Immature natural killer cell (primary cell): ENCODE results near the gene IFI44. TPM values are rescaled to one million over a fixed set of nuclear protein-coding genes. Genes with fewer than 3 reads are reported as not detected.

Experiments used
- DNase-seq, 3 donors: peaks; one replicate each; pipeline ENCODE4 v3.0.0; 2022; ENCODE audit warnings: mixed read lengths in 1 of 3
- H3K27ac Mint-ChIP-seq, 6 donors: one replicate each; pipeline ENCODE4 v1.8.0; 2020; ENCODE audit warnings: mixed read lengths in 6 of 6, mild to moderate bottlenecking in 5 of 6, inconsistent platforms in 4 of 6, moderate library complexity in 3 of 6
- H3K27me3 Mint-ChIP-seq, 3 donors: one replicate each; pipeline ENCODE4 v1.8.0; 2020 to 2021; ENCODE audit warnings: low read depth in 3 of 3, mild to moderate bottlenecking in 3 of 3, mixed read lengths in 3 of 3, moderate library complexity in 3 of 3, inconsistent platforms in 1 of 3
- H3K36me3 Mint-ChIP-seq, 3 donors: one replicate each; pipeline ENCODE4 v1.8.0; 2020; ENCODE audit warnings: mixed read lengths in 3 of 3, inconsistent platforms in 2 of 3, mild to moderate bottlenecking in 2 of 3
- H3K4me1 Mint-ChIP-seq, 2 donors: one replicate each; pipeline ENCODE4 v1.8.0; 2020; ENCODE audit warnings: inconsistent platforms in 2 of 2, mild to moderate bottlenecking in 2 of 2, mixed read lengths in 2 of 2, moderate library complexity in 1 of 2
- H3K4me3 Mint-ChIP-seq, 5 donors: one replicate each; pipeline ENCODE4 v1.8.0; 2020; ENCODE audit warnings: mild to moderate bottlenecking in 5 of 5, mixed read lengths in 5 of 5, inconsistent platforms in 3 of 5, moderate library complexity in 3 of 5
- H3K9me3 Mint-ChIP-seq, 6 donors: one replicate each; pipeline ENCODE4 v1.8.0; 2020; ENCODE audit warnings: mild to moderate bottlenecking in 6 of 6, mixed read lengths in 6 of 6, inconsistent platforms in 4 of 6, moderate library complexity in 3 of 6
- polyA plus RNA-seq, 3 donors: library from polyadenylated mRNA; unstranded; fragments of 300-500 nt; fragmentation: Illumina TruSeq; gene quantifications; one replicate each; pipeline ENCODE4 v1.2.3, GENCODE V29; 2021

The IFI44 gene
- polyA plus RNA-seq, 3 donors from 2014 or later, result 3.0 to 15.9 (median 14.3) TPM

DNA sequence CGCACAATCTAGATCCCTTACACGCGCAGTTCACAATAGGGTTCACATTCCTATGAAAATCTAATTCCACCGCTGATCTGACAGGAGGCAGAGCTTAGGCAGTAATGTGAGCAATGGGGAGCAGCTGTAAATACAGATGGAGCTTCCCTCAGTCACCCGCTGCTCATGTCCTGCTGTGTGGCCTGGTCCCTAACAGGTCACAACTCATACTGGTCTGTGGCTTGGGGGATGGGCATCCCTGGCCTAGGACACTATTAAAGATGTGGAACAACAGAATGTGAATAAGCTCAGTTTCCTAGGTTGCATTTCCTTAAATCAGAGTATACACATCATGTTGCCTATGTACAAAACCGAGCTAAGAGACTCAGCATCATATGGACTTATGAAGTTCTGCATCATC lies 16.2 kb downstream of the IFI44 start:
- Mint-ChIP-seq H3K36me3 (peaks cover 7 to 23% (median 23%) of the 10 kb centered on the region in 3 donors), H3K27ac (no peak overlapping the region), H3K4me1 (no peaks in the 10 kb centered on the region), H3K27me3 (peaks cover 0 to 3% (median 2%) of the 10 kb centered on the region in 3 donors), H3K4me3 (no peak overlapping the region), H3K9me3 (peaks cover 0 to 2% (median 0%) of the 10 kb centered on the region in 6 donors)
- no peak for DNase-seq

DNA sequence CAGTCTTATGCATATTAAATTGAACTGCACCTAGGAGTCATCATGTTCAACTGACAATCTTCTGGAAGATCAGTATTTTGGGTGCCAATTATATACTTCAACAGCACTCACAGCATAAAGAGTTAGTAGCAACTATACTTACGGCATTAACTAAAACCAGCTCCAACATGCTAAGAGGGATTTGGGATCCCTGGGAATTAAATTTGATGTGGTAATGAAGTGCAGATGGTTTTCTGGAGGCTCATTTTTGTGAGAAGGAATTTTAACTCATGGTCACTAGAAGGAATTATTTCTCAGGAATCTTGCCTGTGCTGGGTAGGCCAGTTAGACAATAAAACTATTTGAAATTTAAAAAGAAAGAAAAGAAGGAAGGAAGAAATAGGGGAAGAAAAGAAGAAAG lies 18.3 kb downstream of the IFI44 start:
- Mint-ChIP-seq H3K36me3 (peaks cover 5 to 14% (median 8%) of the 10 kb centered on the region in 3 donors), H3K4me1 (no peaks in the 10 kb centered on the region)

DNA sequence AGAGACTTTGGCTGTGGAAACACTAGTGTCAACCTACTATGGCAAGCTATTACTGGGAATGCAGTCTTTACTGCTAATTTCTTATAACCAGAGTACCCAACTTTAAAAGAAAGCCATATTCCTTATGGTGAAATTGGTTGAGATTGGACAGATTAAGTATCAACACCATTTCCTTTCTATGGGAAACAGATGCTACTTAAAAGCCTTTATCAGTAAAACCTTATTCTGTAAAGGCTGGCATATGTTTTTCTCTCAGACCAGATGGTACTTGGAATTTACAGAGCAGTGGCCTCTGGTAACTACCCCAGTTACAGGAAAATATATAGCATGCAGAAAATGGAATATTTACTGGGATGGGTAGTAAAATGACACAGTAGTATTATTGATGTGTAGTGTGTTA lies 18.8 kb downstream of the IFI44 start:
- DNase-seq, result no peak
- H3K27ac Mint-ChIP-seq, result no peak overlapping the region
- H3K4me1 Mint-ChIP-seq, result no peaks in the 10 kb centered on the region
- peaks cover 0 to 3% (median 0%) of the 10 kb centered on the region in 3 donors for H3K27me3 Mint-ChIP-seq
- no peak overlapping the region for H3K4me3 Mint-ChIP-seq
- H3K36me3 Mint-ChIP-seq, result peaks cover 0 to 10% (median 3%) of the 10 kb centered on the region in 3 donors
- peaks cover 0 to 2% (median 0%) of the 10 kb centered on the region in 6 donors for H3K9me3 Mint-ChIP-seq

More for the DNA sequence above, 18.3 kb downstream of the IFI44 start:
- DNase-seq, result no peak
- Mint-ChIP-seq H3K27ac (no peak overlapping the region), H3K27me3 (peaks cover 0 to 3% (median 0%) of the 10 kb centered on the region in 3 donors), H3K4me3 (no peak overlapping the region), H3K9me3 (peaks cover 0 to 2% (median 0%) of the 10 kb centered on the region in 6 donors)

DNA sequence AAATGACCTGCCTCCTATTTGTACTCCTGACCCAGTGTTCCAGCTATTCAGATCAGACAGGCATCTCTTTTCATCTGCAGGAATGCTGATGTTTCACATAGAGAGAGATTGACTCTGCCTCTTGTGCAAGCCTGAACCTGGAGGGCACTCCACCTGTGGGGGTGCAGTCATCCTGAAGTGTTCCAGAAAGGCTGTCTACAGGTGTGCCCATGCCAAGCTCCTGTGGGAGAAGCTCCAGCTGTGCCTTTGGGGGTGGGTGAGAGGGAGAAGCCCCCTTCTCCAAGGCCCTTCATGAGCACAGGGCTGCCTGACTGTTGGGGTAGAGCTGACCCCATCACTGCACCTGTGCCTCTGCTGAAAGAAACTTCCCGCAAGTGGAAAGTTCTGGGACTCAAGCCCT lies 22.8 kb downstream of the IFI44 start:
- H3K36me3 Mint-ChIP-seq, result no peaks in the 10 kb centered on the region
- H3K9me3 Mint-ChIP-seq, result peaks cover 0 to 2% (median 0%) of the 10 kb centered on the region in 6 donors
- DNase-seq, result no peak
- H3K4me1 Mint-ChIP-seq, result no peaks in the 10 kb centered on the region
- H3K27ac Mint-ChIP-seq, result no peak overlapping the region
- peaks cover 0 to 3% (median 0%) of the 10 kb centered on the region in 3 donors for H3K27me3 Mint-ChIP-seq
- no peak overlapping the region for H3K4me3 Mint-ChIP-seq

DNA sequence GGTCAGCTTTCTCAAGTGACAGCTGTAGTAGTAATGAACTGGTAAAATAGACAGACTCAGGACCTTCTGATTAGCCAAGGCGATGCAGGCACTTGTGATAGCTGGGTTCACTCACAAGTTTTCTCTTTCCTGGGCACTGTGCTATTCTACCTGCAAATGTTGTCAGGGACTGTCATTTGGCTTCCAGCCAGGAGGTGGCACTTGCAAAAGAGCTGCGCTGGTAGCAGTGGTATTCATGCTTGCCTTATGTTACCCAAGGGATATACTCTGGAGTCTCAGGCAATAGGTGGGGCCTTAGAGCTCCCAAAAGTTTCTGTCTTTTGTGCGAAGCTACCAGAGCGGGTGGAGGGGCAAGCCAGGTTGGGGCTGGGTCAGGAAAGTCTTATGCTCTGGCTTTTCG lies 23.5 kb downstream of the IFI44 start:
- Mint-ChIP-seq H3K36me3 (no peaks in the 10 kb centered on the region), H3K4me1 (peaks cover under 1 to 3% of the 10 kb centered on the region in 2 donors), H3K27me3 (peaks cover 0 to 3% (median 0%) of the 10 kb centered on the region in 3 donors), H3K27ac (no peak overlapping the region), H3K9me3 (peaks cover 0 to under 1% (median 0%) of the 10 kb centered on the region in 6 donors), H3K4me3 (no peak overlapping the region)
- no peak for DNase-seq

DNA sequence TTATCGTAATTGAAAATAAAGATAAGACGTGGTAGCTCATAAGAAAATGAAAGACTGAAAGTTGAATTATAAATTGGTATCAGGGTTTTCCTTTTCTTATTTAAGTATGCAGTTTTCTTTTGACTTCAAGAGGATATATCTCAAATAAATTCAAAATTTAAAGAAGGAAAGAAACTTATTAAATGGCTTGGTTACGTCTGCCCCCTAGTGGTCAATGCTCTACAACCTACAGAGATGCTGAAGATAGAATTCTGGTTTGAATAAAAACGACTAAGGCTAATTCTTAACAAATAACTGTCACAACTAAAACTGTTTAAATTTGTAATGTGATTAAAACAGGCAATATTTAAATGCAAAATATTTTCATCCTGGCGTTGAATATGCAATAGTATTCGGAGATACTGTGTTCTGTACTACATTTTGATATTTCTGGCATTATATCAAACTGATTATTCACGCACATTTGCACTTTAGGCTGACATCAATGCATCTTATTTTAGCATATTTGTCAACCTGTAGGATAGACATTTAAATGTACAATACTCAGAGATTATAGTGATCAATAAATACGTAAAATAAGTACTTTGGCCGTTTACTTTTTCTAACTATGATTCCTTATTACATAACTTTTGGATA lies 26.8 kb downstream of the IFI44 start:
- H3K4me3 Mint-ChIP-seq, result no peak overlapping the region
- H3K9me3 Mint-ChIP-seq, result no peaks in the 10 kb centered on the region
- peak; percentile 35 to 52 (median 49) for DNase-seq
- H3K27ac Mint-ChIP-seq, result no peak overlapping the region
- H3K27me3 Mint-ChIP-seq, result peaks cover 0 to 2% (median 0%) of the 10 kb centered on the region in 3 donors
- peaks cover 4 to 6% of the 10 kb centered on the region in 2 donors for H3K4me1 Mint-ChIP-seq
- H3K36me3 Mint-ChIP-seq, result no peaks in the 10 kb centered on the region

DNA sequence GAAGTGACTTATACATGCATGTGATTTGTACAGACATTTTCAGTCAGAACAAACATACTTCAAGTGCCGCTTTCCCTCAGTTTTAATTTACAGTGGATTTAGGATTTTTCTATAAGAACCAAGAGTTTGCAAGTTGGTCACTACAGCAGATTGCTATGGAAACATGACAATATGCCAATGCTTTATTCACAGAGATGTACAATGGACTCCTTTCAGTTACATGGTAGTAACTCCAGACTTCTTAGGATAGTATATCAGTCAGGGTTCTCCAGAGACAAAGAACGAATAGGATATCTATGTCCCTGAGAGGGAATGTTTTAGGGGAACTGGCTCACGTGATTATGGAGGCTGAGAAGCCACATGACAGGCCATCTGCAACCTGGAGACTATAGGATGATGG lies 27.4 kb downstream of the IFI44 start:
- Mint-ChIP-seq H3K27ac (no peak overlapping the region), H3K36me3 (no peaks in the 10 kb centered on the region), H3K27me3 (peaks cover 0 to 2% (median 0%) of the 10 kb centered on the region in 3 donors), H3K4me3 (no peak overlapping the region), H3K4me1 (peaks cover 4 to 6% of the 10 kb centered on the region in 2 donors), H3K9me3 (no peaks in the 10 kb centered on the region)
- DNase-seq, result no peak

DNA sequence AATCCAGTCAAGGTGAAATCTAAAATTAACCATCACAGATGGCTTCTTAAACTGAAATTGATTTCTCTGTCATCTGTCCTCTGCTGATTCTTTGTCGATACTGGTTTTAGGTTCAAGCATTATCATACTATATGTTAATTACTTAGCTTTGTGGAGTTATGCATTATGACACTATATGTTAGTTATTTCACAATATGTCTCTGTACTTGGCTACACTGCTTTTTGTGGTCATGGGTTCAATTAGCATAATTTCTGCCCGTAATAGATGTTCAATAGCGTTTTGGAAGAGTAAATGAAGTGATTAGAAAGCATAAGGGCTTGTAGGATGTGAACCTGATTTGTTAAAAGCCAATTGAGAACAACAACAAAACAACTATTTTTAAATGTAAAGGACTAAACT lies 28.2 kb downstream of the IFI44 start:
- DNase-seq, result no peak
- H3K36me3 Mint-ChIP-seq, result no peaks in the 10 kb centered on the region
- H3K27ac Mint-ChIP-seq, result no peak overlapping the region
- H3K4me1 Mint-ChIP-seq, result peaks cover 4 to 6% of the 10 kb centered on the region in 2 donors
- no peaks in the 10 kb centered on the region for H3K9me3 Mint-ChIP-seq
- H3K27me3 Mint-ChIP-seq, result peaks cover 0 to 4% (median 0%) of the 10 kb centered on the region in 3 donors
- no peak overlapping the region for H3K4me3 Mint-ChIP-seq

DNA sequence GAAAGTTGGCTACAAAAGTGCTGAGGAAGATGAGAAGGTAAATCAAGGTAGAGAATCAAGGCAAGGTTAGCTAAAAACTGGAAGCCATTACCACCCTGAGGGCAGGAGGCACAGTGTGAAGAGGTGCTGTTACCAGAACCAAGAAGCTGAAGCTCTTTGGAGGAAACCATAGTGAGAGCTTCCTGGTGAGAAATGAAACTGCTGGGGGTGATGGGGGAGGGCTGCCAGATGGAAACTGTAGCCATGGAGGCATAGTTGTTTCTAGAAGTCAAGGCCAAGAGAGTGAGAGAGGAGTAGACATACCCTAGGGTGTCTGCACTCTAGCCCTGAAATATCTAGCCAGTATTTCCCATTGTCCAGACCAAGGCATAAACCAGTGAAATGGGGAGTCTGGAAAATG lies 28.7 kb downstream of the IFI44 start:
- peaks cover 4 to 10% of the 10 kb centered on the region in 2 donors for H3K4me1 Mint-ChIP-seq
- no peak overlapping the region for H3K27ac Mint-ChIP-seq
- peaks cover 0 to 4% (median 0%) of the 10 kb centered on the region in 3 donors for H3K27me3 Mint-ChIP-seq
- DNase-seq, result no peak
- H3K36me3 Mint-ChIP-seq, result no peaks in the 10 kb centered on the region
- H3K9me3 Mint-ChIP-seq, result no peaks in the 10 kb centered on the region
- no peak overlapping the region for H3K4me3 Mint-ChIP-seq

DNA sequence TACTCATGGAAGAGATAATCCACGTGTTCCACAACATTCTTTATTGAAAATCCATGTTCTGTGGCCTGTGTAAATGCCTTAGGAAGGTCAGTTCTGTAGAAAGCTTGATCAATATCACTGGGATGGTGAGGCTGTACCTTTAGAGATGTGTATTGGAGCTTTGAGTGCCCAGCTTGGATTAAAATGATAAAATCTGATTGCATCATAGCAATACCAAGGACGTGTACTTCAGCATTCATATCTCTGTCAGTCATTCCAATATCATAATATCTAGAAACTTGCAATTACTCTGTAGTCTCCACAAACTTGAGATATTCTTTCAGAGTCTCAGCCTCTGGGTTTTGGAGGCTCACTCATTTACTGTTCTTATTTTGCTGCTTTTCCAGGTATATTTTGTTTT lies 31.6 kb downstream of the IFI44 start:
- H3K9me3 Mint-ChIP-seq, result no peaks in the 10 kb centered on the region
- no peak overlapping the region for H3K27ac Mint-ChIP-seq
- H3K27me3 Mint-ChIP-seq, result peaks cover 0 to 4% (median 3%) of the 10 kb centered on the region in 3 donors
- no peaks in the 10 kb centered on the region for H3K36me3 Mint-ChIP-seq
- peaks cover 4 to 13% of the 10 kb centered on the region in 2 donors for H3K4me1 Mint-ChIP-seq
- no peak for DNase-seq
- H3K4me3 Mint-ChIP-seq, result no peak overlapping the region

DNA sequence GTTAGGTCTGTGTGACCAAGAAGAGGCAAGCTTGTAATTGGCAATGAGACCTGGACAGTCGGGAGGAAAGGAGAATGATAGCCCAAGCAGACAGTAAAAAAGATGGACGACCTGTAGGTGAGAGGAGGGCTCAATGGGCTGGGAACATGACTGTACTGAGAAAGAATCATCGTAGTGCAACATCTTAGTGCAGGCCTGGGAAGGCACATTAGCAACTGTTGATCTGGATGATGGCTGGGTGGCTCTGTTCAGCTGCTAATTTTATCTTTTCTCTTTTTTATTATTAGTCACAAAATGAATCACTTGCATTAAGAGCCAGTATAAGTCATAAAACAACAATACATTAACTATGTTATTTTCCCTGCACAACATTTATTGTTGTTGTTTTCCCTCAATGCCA lies 32.9 kb downstream of the IFI44 start:
- no peak for DNase-seq
- Mint-ChIP-seq H3K9me3 (no peaks in the 10 kb centered on the region), H3K4me1 (peaks cover 4 to 13% of the 10 kb centered on the region in 2 donors), H3K4me3 (no peak overlapping the region), H3K27ac (no peak overlapping the region), H3K36me3 (no peaks in the 10 kb centered on the region), H3K27me3 (peaks cover 0 to 3% (median 3%) of the 10 kb centered on the region in 3 donors)

DNA sequence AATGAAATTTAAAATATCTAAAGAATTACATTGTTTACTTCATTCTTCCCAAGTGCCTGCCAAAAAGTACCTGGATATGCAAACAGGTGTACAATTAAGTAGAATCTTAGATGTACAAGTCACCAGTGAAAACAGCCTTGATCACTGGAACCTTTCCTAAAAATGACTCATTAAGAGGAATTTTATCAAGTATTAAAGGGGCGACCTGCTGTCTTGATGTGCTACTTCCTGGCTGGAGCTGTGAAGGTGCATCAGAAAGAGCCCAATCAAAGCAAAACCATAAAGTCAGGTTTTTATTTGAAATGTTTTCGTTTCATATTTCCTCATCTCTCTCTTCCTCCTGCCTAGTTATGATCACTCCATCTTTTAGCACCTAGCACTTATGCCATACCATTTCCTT lies 33.4 kb downstream of the IFI44 start:
- Mint-ChIP-seq H3K27ac (no peak overlapping the region), H3K27me3 (peaks cover 0 to 3% (median 3%) of the 10 kb centered on the region in 3 donors), H3K36me3 (no peaks in the 10 kb centered on the region), H3K9me3 (no peaks in the 10 kb centered on the region), H3K4me1 (peaks cover 4 to 10% of the 10 kb centered on the region in 2 donors), H3K4me3 (no peak overlapping the region)
- no peak for DNase-seq

DNA sequence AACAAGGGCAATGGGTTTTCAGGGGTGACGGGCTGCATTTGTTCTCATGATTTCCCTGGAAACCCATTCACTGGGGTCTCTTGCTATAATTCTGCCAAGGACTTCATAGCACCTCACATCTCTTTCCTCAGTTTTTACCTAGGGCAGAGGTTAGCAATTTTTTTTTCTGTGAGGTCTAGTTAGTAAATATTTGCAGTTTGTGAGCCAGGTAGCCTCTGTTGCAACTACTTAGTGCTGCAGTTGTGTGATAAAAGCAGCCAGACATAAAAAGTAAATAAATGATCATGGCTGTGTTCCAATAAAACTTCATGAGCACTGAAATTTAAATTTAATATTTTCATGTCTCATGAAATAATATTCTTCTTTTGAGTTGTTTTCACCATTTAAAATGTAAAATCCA lies 37.7 kb downstream of the IFI44 start:
- Mint-ChIP-seq H3K36me3 (no peaks in the 10 kb centered on the region), H3K27me3 (peaks cover 0 to 12% (median 4%) of the 10 kb centered on the region in 3 donors), H3K4me3 (no peak overlapping the region), H3K27ac (no peak overlapping the region), H3K9me3 (peaks cover 0 to 4% (median 0%) of the 10 kb centered on the region in 6 donors), H3K4me1 (peaks cover 0 to 6% of the 10 kb centered on the region in 2 donors)
- no peak for DNase-seq

DNA sequence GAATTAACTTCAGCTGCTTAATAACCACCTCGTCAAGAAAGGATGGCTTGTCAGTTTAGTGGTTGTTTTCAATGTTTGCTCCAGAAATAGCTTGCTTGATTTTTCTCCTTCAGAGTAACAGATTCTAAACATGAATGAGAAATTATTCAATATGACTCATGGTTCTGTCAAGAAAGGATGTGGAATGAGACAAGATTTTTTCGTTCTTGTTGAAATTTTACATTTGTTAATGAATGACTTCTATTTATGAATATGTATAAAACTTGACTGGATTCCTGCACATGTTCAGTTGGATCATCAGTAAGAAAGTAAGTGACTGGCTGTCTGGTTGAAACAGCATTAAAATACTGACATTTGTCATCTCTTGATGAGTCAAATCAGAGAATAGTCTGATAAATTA lies 38.3 kb downstream of the IFI44 start:
- Mint-ChIP-seq H3K36me3 (no peaks in the 10 kb centered on the region), H3K27me3 (peaks cover 0 to 12% (median 3%) of the 10 kb centered on the region in 3 donors), H3K4me3 (no peak overlapping the region), H3K4me1 (peaks cover 0 to 6% of the 10 kb centered on the region in 2 donors), H3K27ac (no peak overlapping the region), H3K9me3 (peaks cover 0 to 4% (median 0%) of the 10 kb centered on the region in 6 donors)
- DNase-seq, result no peak

DNA sequence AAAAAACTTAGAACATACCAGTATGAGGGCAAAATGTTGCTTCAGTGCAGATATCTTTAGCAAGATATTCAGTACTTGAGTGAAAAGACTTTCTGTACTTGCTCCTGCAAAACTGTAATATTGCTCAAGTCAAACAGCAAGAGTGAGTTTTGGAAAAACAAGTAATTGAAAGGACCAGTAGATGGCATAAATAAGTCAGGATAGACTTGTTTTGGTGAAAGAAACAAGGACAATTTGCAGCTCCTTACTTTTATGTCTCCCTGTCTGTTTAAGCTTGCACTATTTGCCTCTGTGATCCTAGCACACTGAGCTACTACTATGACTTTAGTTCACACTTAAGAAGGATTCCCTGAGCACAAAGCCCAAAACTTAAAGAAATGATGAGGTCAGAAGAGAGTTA lies 39.1 kb downstream of the IFI44 start:
- H3K9me3 Mint-ChIP-seq, result peaks cover 0 to 4% (median 0%) of the 10 kb centered on the region in 6 donors
- H3K27me3 Mint-ChIP-seq, result peaks cover 0 to 12% (median 3%) of the 10 kb centered on the region in 3 donors
- H3K4me1 Mint-ChIP-seq, result no peaks in the 10 kb centered on the region
- DNase-seq, result no peak
- H3K27ac Mint-ChIP-seq, result no peak overlapping the region
- H3K4me3 Mint-ChIP-seq, result no peak overlapping the region
- no peaks in the 10 kb centered on the region for H3K36me3 Mint-ChIP-seq
